Hepatocyte (in vitro differentiated cells): ENCODE results near the gene TCAP. TPM values are rescaled to one million over a fixed set of nuclear protein-coding genes. Genes with fewer than 3 reads are reported as not detected.
"Not testable (repeated sequence)": the region's sequence is repeated elsewhere in the genome, so short reads cannot be mapped to it uniquely, and the experiment has no call there.

ENCODE experiments used
- DNase-seq: peaks from one replicate; pipeline ENCODE4 v3.0.0-alpha.2; 2016; ENCODE audit warnings: low spot score
- H2AFZ ChIP-seq: fragments of 200-600 bp; sonication (generic); 2 replicates; pipeline ENCODE4 v1.6.0; 2016; ENCODE audit warnings: antibody characterized with exemption, mild to moderate bottlenecking
- H3K27ac ChIP-seq: fragments of 200-600 bp; sonication (generic); 2 replicates; pipeline ENCODE4 v1.5.1; 2016; ENCODE audit warnings: mild to moderate bottlenecking
- H3K27me3 ChIP-seq: fragments of 200-600 bp; sonication (generic); 2 replicates; pipeline ENCODE4 v1.6.1; 2016
- H3K36me3 ChIP-seq: fragments of 200-600 bp; sonication (generic); replicated peaks from 2 replicates; pipeline ENCODE4 v1.5.1; 2016; ENCODE audit warnings: low read depth; ENCODE audit not compliant: insufficient read depth
- H3K4me1 ChIP-seq: fragments of 200-600 bp; sonication (generic); 2 replicates; pipeline ENCODE4 v1.5.1; 2016; ENCODE audit warnings: mild to moderate bottlenecking, moderate library complexity; ENCODE audit not compliant: insufficient read depth
- H3K4me2 ChIP-seq: fragments of 200-600 bp; sonication (generic); 2 replicates; pipeline ENCODE4 v1.6.0; 2016
- H3K4me3 ChIP-seq: fragments of 200-600 bp; sonication (generic); 2 replicates; pipeline ENCODE4 v1.5.1; 2016; ENCODE audit warnings: mild to moderate bottlenecking
- H3K79me2 ChIP-seq: fragments of 200-600 bp; sonication (generic); 2 replicates; pipeline ENCODE4 v1.6.0; 2017; ENCODE audit warnings: mild to moderate bottlenecking
- H3K9me2 ChIP-seq: fragments of 200-600 bp; sonication (generic); replicated peaks from 2 replicates; pipeline ENCODE4 v1.6.0; 2017; ENCODE audit warnings: mild to moderate bottlenecking; ENCODE audit not compliant: insufficient read depth
- H3K9me3 ChIP-seq: fragments of 200-600 bp; sonication (generic); 2 replicates; pipeline ENCODE4 v1.5.1; 2016; ENCODE audit warnings: low read depth, mild to moderate bottlenecking
- H4K20me1 ChIP-seq: fragments of 200-600 bp; sonication (generic); 2 replicates; pipeline ENCODE4 v1.6.0; 2016; ENCODE audit warnings: mild to moderate bottlenecking; ENCODE audit not compliant: insufficient read depth, poor library complexity, severe bottlenecking
- EZH2 ChIP-seq: fragments of 200-600 bp; sonication (generic); IDR thresholded peaks from 2 replicates; pipeline ENCODE4 v1.6.1; 2016; ENCODE audit warnings: antibody characterized with exemption, mild to moderate bottlenecking, borderline replicate concordance
- EZH2phosphoT487 ChIP-seq: fragments of 200-600 bp; sonication (generic); IDR thresholded peaks from one replicate; pipeline ENCODE4 v1.6.1; 2018; ENCODE audit warnings: antibody characterized with exemption, mild to moderate bottlenecking, low read depth, moderate library complexity; ENCODE audit not compliant: unreplicated experiment, severe bottlenecking
- WGBS: methylation state at CpG from one replicate; pipeline ENCODE4 v1.1.6; 2016; ENCODE audit warnings: low lambda C conversion rate; ENCODE audit errors: missing lambda C conversion rate; 5-methylcytosine and 5-hydroxymethylcytosine counted together
- polyA plus RNA-seq: library from polyadenylated mRNA; unstranded; fragments of >200 nt; fragmentation: Nextera tagmentation; extraction: Ambion mirVana; gene quantifications from 2 replicates; pipeline ENCODE4 v1.2.1, GENCODE V29; 2016
- total RNA-seq: library from RNA; depleted of rRNA; stranded (reverse); fragments of >200 nt; gene quantifications from 2 replicates; pipeline ENCODE4 v1.2.3, GENCODE V29; 2014
- TF ChIP-seq, protein P1 (sequence below): fragments of 200-600 bp; sonication (generic); IDR thresholded peaks from 2 replicates; pipeline ENCODE4 v1.5.1; 2016; ENCODE audit warnings: antibody characterized with exemption, mild to moderate bottlenecking; ENCODE audit not compliant: poor library complexity

Gene TCAP
- total and polyA plus RNA-seq, 2 experiments from 2014 or later: 0.64 to 0.90 TPM

DNA sequence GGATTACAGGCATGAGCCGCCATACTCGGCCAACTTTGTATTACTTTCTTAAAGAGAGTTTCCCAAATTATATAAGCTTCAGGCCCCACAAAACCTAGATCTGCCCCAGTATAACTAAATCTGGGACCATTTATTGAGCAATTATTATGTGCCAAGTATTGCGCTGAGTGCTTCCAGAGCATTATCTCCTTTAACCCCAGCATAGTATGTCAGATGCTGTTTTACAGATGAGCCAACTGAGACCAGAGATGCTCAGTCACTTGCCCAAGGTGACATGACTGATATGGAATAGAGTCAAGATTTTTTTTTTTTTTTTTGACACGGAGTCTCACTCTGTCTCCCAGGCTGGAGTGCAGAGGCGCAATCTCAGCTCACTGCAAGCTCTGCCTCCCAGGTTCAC is 32.8 kb downstream of the TCAP start:
- H3K27me3 ChIP-seq: no peaks in the 10 kb centered on the region
- TF ChIP-seq EZH2phosphoT487 (no peak), EZH2 (no peak)
- TF ChIP-seq, protein P1, sequence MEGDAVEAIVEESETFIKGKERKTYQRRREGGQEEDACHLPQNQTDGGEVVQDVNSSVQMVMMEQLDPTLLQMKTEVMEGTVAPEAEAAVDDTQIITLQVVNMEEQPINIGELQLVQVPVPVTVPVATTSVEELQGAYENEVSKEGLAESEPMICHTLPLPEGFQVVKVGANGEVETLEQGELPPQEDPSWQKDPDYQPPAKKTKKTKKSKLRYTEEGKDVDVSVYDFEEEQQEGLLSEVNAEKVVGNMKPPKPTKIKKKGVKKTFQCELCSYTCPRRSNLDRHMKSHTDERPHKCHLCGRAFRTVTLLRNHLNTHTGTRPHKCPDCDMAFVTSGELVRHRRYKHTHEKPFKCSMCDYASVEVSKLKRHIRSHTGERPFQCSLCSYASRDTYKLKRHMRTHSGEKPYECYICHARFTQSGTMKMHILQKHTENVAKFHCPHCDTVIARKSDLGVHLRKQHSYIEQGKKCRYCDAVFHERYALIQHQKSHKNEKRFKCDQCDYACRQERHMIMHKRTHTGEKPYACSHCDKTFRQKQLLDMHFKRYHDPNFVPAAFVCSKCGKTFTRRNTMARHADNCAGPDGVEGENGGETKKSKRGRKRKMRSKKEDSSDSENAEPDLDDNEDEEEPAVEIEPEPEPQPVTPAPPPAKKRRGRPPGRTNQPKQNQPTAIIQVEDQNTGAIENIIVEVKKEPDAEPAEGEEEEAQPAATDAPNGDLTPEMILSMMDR: no peak
- no peaks in the 10 kb centered on the region for H3K9me3 ChIP-seq
- H3K79me2 ChIP-seq: peaks cover 45% of the 10 kb centered on the region
- 93% methylated on average over 3 of the region's 5 CpGs for WGBS
- no peaks in the 10 kb centered on the region for H3K36me3 ChIP-seq
- peaks cover 45% of the 10 kb centered on the region for H3K4me1 ChIP-seq
- no peak overlapping the region for H3K27ac ChIP-seq
- DNase-seq: no peak
- no peak overlapping the region for H3K4me3 ChIP-seq
- peaks cover 22% of the 10 kb centered on the region for H4K20me1 ChIP-seq
- no peak overlapping the region for H3K4me2 ChIP-seq
- H3K9me2 ChIP-seq: no peaks in the 10 kb centered on the region
- H2AFZ ChIP-seq: no peak overlapping the region

DNA sequence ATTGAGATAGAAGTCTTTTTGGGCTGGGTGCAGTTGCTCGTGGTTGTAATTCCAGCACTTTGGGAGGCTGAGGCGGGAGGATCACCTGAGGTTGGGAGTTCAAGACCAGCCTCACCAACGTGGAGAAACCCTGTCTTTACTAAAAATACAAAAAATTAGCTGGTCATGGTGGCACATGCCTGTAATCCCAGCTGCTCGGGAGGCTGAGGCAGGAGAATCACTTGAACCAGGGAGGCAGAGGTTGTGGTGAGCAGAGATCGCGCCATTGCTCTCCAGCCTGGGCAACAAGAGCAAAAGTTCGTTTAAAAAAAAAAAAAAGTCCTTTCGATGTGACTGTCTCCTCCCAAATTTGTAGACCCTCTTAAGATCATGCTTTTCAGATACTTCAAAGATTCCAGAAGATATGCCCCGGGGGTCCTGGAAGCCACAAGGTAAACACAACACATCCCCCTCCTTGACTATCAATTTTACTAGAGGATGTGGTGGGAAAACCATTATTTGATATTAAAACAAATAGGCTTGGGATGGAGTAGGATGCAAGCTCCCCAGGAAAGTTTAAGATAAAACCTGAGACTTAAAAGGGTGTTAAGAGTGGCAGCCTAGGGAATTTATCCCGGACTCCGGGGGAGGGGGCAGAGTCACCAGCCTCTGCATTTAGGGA is 34.1 kb downstream of the TCAP start:
- Histone ChIP-seq H3K4me2 (peak overlapping the region; percentile 88), H3K27ac (peak overlapping the region; percentile 98), H3K4me1 (peaks cover 56% of the 10 kb centered on the region), H3K4me3 (peak overlapping the region; percentile 88), H2AFZ (peak overlapping the region; percentile 55), H3K79me2 (peaks cover 59% of the 10 kb centered on the region), H4K20me1 (peaks cover 34% of the 10 kb centered on the region)
- DNase-seq, H3K27me3 ChIP-seq, H3K9me2 ChIP-seq, H3K36me3 ChIP-seq, H3K9me3 ChIP-seq: not testable (repeated sequence)
- 44% methylated on average over 11 of the region's 11 CpGs for WGBS

DNA sequence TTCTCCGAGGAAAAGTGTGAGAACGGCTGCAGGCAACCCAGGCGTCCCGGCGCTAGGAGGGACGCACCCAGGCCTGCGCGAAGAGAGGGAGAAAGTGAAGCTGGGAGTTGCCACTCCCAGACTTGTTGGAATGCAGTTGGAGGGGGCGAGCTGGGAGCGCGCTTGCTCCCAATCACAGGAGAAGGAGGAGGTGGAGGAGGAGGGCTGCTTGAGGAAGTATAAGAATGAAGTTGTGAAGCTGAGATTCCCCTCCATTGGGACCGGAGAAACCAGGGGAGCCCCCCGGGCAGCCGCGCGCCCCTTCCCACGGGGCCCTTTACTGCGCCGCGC is 34.6 kb downstream of the TCAP start, which contains the start of gene ERBB2:
Gene ERBB2 (plus strand): TSS at position 247 of the 330 bp plus-strand sequence. CDS start 175 bp downstream, outside the sequence.
- no peaks in the 10 kb centered on the region for H3K9me3 ChIP-seq
- peak within 1 kb of the TSS; percentile 88 for H3K4me3 ChIP-seq
- H3K79me2 ChIP-seq: peaks cover 64% of the 10 kb centered on the region
- TF ChIP-seq EZH2phosphoT487: no peak
- TF ChIP-seq EZH2: no peak
- TF ChIP-seq, protein P1: no peak
- 3% methylated on average over 20 of the region's 20 CpGs for WGBS
- peak within 1 kb of the TSS; percentile 88 for H3K4me2 ChIP-seq
- H3K27ac ChIP-seq: peak within 1 kb of the TSS; percentile 98
- peak within 1 kb of the TSS; percentile 55 for H2AFZ ChIP-seq
- no peaks in the 10 kb centered on the region for H3K27me3 ChIP-seq
- H3K36me3 ChIP-seq: no peaks in the 10 kb centered on the region
- peaks cover 39% of the 10 kb centered on the region for H4K20me1 ChIP-seq
- DNase-seq: peak; percentile 88
- H3K4me1 ChIP-seq: peaks cover 55% of the 10 kb centered on the region
- H3K9me2 ChIP-seq: no peaks in the 10 kb centered on the region

DNA sequence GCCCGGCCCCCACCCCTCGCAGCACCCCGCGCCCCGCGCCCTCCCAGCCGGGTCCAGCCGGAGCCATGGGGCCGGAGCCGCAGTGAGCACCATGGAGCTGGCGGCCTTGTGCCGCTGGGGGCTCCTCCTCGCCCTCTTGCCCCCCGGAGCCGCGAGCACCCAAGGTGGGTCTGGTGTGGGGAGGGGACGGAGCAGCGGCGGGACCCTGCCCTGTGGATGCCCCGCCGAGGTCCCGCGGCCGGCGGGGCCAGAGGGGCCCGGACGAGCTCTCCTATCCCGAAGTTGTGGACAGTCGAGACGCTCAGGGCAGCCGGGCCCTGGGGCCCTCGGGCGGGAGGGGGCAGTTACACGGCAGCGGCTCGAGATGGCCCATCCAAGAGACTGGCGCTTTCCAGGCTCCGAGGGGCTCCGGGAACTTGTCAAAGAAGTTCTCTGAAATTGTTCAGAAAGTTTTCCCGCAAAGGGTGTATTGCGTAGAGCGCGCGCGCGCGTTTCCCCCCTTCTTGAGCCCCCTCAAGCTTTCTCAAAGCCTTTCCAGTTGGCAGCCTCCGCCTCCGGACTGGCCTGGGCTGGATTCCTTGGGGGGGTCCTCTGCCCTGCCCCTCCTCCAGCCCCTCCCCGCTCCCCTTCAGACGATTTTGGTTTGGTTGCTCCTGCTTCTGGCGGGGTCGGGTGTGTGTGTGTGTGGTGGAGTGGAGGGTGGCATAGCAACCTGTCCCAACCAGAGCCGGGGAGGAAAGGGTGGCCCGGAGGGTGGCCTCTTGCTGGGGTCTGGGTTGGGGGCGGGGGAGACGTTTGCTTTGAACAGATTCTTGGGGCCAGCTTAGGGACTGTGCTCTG is 35.2 kb downstream of the TCAP start:
- H3K36me3 ChIP-seq: no peaks in the 10 kb centered on the region
- H3K27ac ChIP-seq: peak overlapping the region; percentile 98
- TF ChIP-seq EZH2: no peak
- TF ChIP-seq, protein P1: no peak
- peak overlapping the region; percentile 88 for H3K4me2 ChIP-seq
- H3K4me3 ChIP-seq: peak overlapping the region; percentile 88
- H2AFZ ChIP-seq: peak overlapping the region; percentile 55
- peaks cover 55% of the 10 kb centered on the region for H3K4me1 ChIP-seq
- DNase-seq: peak; percentile 73
- H3K27me3 ChIP-seq: no peaks in the 10 kb centered on the region
- H3K9me2 ChIP-seq: no peaks in the 10 kb centered on the region
- no peaks in the 10 kb centered on the region for H3K9me3 ChIP-seq
- H3K79me2 ChIP-seq: peaks cover 69% of the 10 kb centered on the region
- peaks cover 45% of the 10 kb centered on the region for H4K20me1 ChIP-seq
- WGBS: 1% methylated on average over 41 of the region's 57 CpGs
